ENCODE data around the gene HEXIM1. TPM values are rescaled to one million over a fixed set of nuclear protein-coding genes. Genes with fewer than 3 reads are reported as not detected.

The HEXIM1 gene
- total and polyA plus RNA-seq, 11 donors, result 11.9 to 28.7 (median 21.6) TPM

DNA sequence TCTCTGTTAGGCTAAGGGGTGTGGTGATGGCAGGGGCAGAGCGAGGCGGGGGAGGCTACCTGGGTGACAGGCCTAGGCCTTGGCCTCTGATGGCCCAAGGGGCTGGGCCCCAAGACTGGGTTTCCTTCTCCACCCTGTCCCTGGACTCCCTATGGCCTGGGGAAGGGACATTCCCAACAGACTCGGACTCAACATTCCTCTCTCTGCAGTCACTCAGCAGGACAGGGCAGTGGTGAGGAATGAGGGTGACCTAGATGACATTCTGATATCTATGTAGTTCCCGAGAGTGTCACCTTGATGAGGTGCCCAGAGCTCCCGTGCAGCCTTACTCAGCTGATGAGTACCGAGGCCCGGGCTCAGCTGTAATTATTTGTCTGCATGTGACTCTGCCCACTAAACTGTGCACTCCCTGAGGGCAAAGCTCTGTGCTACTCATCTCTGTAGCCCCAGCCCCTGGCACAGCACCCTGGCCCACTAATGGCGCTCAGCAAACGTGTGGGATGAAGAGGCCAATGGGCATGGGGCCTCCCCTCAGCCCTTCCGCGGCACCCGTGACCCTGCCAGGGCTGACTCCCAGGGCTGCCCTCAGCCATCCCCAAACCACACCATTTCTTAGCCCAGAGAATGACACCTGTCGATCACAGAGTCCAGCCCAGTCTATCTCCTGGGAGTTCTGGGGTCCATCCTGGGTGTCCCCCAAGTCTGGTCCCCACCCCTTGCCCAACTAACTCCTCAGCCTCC lies 18.2 kb upstream of the HEXIM1 start:
- WGBS, 4 donors, result 49 to 60% (median 57%) methylated on average over 12 to 13 of the region's 13 CpGs
- peak in 3 of 5 donors; percentile 17 to 47 (median 32) for DNase-seq
- H3K4me1 ChIP-seq, result peaks cover 8 to 67% (median 51%) of the 10 kb centered on the region in 12 donors

DNA sequence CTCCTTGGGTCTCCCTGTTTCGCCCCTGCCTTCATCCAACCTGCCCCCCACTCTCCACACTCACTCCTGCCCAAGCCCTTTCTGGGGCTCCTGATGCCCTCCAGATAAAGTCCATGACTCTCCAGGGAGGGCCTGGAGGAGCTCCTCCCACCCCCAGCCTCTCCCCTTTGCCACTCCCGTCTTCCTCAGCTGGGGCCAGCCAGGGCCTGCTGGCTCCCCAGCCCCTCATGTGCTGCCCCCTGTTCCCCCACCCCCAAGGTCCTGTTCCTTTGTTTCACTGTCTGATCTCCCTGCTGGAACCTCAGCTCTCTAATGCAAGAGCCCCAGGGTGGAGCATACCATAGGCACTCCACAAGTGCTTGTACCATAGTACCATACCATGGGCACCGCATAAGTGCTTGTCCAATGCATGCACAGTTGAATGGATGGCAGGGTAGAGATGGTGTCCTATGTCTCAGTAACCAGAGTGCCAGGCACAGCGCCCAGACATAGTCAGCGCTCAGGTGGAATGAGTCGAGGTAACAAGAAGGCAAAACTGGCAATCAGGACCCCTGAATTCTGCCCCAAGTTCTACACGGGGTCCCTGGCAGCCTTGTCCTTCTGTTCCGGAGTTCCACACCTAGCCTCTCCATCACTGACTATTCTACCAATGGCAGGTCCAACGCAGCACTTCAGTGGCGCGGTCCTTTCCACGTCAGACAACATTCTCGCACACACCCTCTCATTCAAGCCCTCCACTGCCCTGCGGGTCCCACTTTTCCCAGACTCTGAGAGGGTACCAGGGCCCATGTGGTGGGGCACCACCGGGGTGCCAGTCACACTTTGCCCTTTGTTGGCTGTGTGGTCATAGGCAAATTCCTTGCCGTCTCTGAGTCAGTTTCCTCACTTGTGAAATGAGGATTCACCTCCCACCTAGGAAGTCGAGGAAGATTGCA lies 17.3 kb upstream of the HEXIM1 start:
- ATAC-seq (no peak), DNase-seq (peak in 2 of 5 donors; percentile 15 to 44)
- 78 to 87% (median 85%) methylated on average over 17 of the region's 17 CpGs for WGBS, 4 donors
- no peak for TF ChIP-seq POLR2A (IDR thresholded peaks at IDR 0.05)
- TF ChIP-seq, protein P1, sequence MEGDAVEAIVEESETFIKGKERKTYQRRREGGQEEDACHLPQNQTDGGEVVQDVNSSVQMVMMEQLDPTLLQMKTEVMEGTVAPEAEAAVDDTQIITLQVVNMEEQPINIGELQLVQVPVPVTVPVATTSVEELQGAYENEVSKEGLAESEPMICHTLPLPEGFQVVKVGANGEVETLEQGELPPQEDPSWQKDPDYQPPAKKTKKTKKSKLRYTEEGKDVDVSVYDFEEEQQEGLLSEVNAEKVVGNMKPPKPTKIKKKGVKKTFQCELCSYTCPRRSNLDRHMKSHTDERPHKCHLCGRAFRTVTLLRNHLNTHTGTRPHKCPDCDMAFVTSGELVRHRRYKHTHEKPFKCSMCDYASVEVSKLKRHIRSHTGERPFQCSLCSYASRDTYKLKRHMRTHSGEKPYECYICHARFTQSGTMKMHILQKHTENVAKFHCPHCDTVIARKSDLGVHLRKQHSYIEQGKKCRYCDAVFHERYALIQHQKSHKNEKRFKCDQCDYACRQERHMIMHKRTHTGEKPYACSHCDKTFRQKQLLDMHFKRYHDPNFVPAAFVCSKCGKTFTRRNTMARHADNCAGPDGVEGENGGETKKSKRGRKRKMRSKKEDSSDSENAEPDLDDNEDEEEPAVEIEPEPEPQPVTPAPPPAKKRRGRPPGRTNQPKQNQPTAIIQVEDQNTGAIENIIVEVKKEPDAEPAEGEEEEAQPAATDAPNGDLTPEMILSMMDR (IDR thresholded peaks at IDR 0.05), result no peak
- H3K27ac ChIP-seq, result peak overlapping the region in 10 of 12 donors; percentile 24 to 99 (median 91)
- peak overlapping the region in 11 of 12 donors; percentile 79 to 99 (median 94) for H3K4me3 ChIP-seq
- peaks cover 8 to 72% (median 54%) of the 10 kb centered on the region in 12 donors for H3K4me1 ChIP-seq
- no peaks in the 10 kb centered on the region for H3K27me3 ChIP-seq
- H3K9me3 ChIP-seq, result no peaks in the 10 kb centered on the region
- H3K36me3 ChIP-seq, result no peaks in the 10 kb centered on the region
- intact Hi-C loops (cut with DNase I), result loop anchor here in 7 of 10 donors (5.0 to 10.0 kb wide), 6 partner anchors 34 to 356 kb away; partner anchors contain the start of genes DCAKD (in 1 of the 7) and NMT1 (in 1 of the 7)

More for the DNA sequence above, 18.2 kb upstream of the HEXIM1 start:
- H3K36me3 ChIP-seq, result no peaks in the 10 kb centered on the region
- intact Hi-C loops (cut with DNase I), result loop anchor here in 9 of 10 donors (2.0 to 10.0 kb wide), 7 partner anchors 33 to 355 kb away; partner anchors contain the start of genes DCAKD (in 1 of the 9) and NMT1 (in 1 of the 9)
- TF ChIP-seq, protein P1 (IDR thresholded peaks at IDR 0.05), result no peak
- no peak for TF ChIP-seq POLR2A (IDR thresholded peaks at IDR 0.05)
- ATAC-seq, result peak in 1 of 4 donors; percentile 0
- no peaks in the 10 kb centered on the region for H3K9me3 ChIP-seq
- H3K4me3 ChIP-seq, result peak overlapping the region in 2 of 12 donors; percentile 7 to 89
- no peaks in the 10 kb centered on the region for H3K27me3 ChIP-seq
- peak overlapping the region in 11 of 12 donors; percentile 77 to 99 (median 85) for H3K27ac ChIP-seq

DNA sequence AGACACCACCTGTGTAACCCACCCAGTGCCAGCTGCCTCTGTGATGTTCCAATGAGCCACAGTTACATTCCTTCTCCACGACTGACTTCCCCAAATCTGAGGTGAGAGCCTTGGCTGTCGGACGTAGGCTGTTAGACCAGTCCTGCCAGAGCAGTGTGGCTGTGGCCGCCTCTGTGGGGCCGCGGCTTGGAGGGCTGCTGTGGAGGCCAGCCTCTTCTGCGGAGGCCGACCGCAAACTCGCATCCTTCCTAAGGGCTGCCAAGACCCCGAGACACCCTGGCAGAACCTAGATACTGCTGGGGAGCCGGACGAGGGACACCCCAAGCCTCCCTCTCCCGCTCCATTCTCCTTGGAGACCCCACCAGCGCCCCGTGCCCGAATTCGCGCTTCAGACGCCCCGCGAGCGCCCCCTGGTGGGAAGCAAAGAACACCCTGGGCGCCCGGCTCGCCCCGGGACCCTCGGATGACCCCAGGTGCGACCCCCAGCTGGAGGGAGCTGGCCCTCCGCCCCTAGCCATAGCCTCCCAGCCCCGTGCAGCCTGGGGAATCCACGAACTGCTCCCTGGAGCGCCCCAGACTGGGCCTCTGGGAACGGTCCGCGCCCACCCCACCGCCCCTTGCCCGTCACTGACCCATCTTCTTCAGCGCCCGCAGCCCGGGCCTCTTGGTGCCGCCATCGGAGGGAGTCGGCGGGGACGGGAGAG lies 16.5 kb upstream of the HEXIM1 start:
- ATAC-seq (peak in 1 of 4 donors; percentile 0), DNase-seq (peak; percentile 30 to 84 (median 64))
- no peak for TF ChIP-seq POLR2A (IDR thresholded peaks at IDR 0.05)
- TF ChIP-seq, protein P1 (IDR thresholded peaks at IDR 0.05), result peak; percentile 89 to 96 (median 91)
- no peaks in the 10 kb centered on the region for H3K9me3 ChIP-seq
- peak overlapping the region; percentile 89 to 99 (median 98) for H3K27ac ChIP-seq
- peaks cover 8 to 74% (median 61%) of the 10 kb centered on the region in 12 donors for H3K4me1 ChIP-seq
- intact Hi-C loops (cut with DNase I), result loop anchor here (1.0 to 10.0 kb wide), 14 partner anchors 21 to 357 kb away; partner anchors contain the start of genes NMT1 (in 2 of the 10) and DCAKD (in 1 of the 10)
- peak overlapping the region; percentile 69 to 99 (median 94) for H3K4me3 ChIP-seq
- H3K36me3 ChIP-seq, result no peaks in the 10 kb centered on the region
- no peaks in the 10 kb centered on the region for H3K27me3 ChIP-seq
- WGBS, 4 donors, result 9 to 16% (median 10%) methylated on average over 20 to 46 of the region's 46 CpGs

All from heart left ventricle (tissue), 16 donors.